SH-SY5Y (cell line): Measurements from ENCODE around the gene TMEM167A.

ENCODE experiments used
- GATA2 ChIP-seq: IDR thresholded peaks from 2 replicates; pipeline ENCODE4 v1.6.1; 2011; ENCODE audit warnings: mild to moderate bottlenecking, low read depth, low read length
- GATA3 ChIP-seq: IDR thresholded peaks from 2 replicates; pipeline ENCODE4 v1.6.1; 2011; ENCODE audit warnings: low read depth, mild to moderate bottlenecking, low read length, moderate library complexity

- TF ChIP-seq GATA2: no peak
- no peak for TF ChIP-seq GATA3
Measured at GRCh38 chr5:83066548-83067110, 10.6 kb downstream of the TMEM167A start.
